ENCODE results near the gene CCDC146.
A peak's percentile ranks its signal among the peaks of the same experiment; 100 is the strongest.
"Not testable (repeated sequence)": the region's sequence is repeated elsewhere in the genome, so short reads cannot be mapped to it uniquely, and the experiment has no call there.

CCDC146 gene, protein sequence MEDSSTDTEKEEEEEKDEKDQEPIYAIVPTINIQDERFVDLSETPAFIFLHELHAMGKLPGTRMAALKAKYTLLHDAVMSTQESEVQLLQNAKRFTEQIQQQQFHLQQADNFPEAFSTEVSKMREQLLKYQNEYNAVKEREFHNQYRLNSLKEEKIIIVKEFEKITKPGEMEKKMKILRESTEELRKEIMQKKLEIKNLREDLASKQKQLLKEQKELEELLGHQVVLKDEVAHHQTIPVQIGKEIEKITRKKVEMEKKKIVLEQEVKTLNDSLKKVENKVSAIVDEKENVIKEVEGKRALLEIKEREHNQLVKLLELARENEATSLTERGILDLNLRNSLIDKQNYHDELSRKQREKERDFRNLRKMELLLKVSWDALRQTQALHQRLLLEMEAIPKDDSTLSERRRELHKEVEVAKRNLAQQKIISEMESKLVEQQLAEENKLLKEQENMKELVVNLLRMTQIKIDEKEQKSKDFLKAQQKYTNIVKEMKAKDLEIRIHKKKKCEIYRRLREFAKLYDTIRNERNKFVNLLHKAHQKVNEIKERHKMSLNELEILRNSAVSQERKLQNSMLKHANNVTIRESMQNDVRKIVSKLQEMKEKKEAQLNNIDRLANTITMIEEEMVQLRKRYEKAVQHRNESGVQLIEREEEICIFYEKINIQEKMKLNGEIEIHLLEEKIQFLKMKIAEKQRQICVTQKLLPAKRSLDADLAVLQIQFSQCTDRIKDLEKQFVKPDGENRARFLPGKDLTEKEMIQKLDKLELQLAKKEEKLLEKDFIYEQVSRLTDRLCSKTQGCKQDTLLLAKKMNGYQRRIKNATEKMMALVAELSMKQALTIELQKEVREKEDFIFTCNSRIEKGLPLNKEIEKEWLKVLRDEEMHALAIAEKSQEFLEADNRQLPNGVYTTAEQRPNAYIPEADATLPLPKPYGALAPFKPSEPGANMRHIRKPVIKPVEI

DNA sequence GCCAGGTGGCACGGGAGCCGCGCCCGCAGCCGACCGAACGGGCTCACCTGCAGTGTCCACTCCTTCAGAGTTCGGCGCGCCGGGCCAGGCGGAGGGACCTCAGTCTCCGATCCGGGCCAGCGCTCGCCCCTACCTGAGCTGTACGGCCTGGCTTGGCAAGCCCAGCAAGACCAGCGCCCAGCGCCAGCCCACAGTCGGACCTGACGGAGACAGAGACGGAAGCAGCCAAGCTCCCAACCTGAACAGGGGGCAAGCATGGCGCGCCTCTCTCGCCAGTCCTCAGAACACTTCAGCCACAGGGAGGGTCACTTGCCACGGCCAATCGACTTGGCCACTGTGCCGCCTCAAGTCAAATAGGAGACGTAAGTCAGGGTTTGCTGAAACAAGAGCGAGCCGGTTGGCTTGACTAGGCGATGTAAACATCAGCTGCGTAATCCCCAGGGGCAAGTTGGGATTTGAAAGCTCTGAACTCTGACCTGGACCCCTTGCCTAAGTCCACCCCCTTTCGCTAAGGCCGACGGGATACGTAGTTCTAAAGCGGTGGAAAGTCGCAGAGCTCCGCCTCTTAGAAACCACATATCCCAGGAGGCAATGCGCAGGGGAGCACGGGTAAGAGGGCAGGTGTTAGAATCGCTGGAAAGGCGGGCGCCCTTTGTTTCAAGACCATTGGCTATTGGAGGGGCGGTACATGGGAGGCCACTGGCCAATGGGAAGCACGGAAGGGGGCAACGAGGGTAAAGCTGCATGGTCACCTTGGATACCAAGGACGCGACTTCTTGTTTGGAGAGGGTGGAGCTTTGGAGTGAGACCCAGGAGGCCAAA lies at the start of gene CCDC146:
CCDC146 (plus strand) TSS at position 756 of the 822 bp plus-strand sequence. CDS start 45,054 bp downstream, outside the sequence.
- DNase-seq (ENCODE audit: low spot score), result peak; percentile 100

DNA sequence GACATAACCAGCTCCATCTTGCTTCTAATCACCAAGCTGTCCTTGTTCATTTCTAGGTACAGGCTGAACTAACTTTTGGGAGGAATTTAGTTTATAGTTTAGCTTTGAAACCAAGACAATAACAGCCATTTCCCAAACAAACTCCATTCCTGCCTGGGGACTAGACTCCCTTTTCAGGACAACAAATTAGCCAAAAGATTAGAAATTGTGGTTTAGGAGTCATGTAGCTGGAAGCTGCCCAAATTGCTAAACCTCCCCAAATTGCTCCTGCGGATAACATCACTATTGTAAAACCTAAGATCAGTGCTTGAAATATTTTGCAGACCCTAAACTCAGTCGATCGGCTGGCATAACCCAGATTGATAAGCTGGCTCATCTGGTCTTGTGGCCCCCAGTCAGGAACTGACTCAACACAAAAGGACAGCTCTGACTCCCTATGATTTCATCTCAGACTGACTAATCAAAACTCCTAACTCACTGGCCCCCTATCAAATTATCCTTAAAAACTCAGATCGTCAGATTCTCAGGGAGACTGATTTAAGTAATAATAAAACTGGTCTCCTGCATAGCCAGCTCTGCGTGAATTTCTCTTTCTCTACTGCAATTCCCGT lies 47.5 kb upstream of the CCDC146 start:
- DNase-seq (ENCODE audit: low spot score), result not testable (repeated sequence)

DNA sequence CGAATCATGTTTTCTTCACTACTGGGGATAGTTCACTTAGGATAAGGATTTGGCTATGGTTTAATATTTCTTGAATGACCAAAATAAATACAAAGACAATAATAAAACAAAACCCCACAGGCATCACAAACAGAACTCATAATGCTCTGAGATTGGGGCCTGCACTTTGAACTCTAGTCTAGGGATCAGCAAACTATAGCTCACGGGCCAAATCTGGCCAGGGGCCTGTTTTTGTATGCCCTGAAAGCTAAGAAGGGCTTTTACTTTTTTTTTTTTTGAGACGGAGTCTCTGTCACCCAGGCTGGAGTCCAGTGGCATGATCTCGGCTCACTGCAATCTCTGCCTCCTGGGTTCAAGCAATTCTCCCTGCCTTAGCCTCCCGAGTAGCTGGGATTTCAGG lies 45.4 kb upstream of the CCDC146 start:
- DNase-seq (ENCODE audit: low spot score), result not testable (repeated sequence)

DNA sequence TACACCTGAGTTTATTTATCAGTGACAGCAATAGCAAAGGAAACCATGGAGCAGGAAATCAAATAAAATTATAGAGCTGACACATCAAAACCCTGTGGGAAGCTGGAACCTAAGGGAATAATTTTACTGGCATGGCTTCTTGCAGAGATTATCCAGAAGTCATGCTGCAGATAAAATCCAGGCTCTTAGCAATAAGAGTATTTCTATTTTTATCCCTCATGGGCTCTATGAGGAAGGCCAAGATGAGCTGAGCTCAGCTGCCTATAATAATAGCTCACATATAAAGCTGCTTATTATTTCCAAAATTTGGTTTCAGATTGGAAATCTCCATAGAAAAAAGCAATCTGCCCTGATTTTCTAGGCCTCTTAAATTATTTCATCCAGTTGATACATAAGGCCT lies 43.3 kb upstream of the CCDC146 start:
- DNase-seq (ENCODE audit: low spot score), result not testable (repeated sequence)

DNA sequence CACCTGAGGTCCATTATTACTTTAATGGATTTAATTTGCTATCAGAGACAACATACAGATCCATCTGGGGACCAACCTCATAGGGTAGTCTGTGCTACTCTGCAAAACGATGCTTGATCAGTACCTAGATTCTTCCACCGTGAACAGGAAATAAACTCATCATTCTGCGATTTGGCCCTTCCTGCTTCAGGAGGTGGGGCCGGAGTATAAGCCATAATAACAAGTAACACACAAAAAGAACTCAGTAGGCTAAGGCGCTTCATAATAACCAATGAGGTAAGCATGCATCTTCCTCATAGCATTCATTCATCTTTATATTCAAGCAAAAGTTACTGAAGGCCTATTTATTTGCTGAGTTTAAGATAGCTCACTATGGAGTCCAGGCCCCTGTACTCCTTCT lies 42.8 kb upstream of the CCDC146 start:
- not testable (repeated sequence) for DNase-seq (ENCODE audit: low spot score)

DNA sequence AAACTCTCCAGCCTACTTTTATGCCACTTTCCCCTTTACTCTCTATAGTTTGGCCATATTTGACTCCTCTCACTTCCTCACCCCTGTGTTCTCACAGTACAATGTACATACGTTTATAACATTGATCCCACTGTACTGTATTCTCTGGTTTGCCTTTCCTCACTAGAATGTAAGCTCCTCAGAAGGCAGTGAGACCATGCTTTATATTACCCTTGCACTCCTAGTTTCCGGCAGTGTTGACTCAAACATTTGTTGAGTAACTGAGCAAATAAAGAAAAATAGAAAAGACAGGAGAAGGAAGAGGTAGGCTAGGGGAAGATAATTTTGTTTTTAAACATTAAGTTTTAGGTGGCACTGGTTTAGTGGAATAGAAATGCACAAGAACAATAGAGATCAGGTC lies 42.2 kb upstream of the CCDC146 start:
- DNase-seq (ENCODE audit: low spot score), result not testable (repeated sequence)

DNA sequence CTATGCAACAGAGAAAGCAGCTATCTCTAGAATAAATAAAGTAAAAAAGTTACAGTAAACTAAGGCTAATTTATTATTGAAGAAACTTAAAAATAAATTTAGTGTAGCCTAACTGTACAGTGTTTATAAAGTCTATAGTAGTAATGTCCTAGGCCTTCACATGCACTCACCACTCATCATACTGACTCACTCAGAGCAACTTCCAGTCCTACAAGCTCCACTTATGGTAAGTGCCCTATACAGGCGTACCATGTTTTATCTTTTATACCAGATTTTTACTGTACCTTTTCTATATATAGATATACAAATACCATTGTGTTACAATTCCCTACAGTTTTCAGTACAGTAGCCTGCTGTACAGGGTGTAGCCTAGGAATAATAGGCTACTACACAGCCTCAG lies 40.2 kb upstream of the CCDC146 start:
- not testable (repeated sequence) for DNase-seq (ENCODE audit: low spot score)

DNA sequence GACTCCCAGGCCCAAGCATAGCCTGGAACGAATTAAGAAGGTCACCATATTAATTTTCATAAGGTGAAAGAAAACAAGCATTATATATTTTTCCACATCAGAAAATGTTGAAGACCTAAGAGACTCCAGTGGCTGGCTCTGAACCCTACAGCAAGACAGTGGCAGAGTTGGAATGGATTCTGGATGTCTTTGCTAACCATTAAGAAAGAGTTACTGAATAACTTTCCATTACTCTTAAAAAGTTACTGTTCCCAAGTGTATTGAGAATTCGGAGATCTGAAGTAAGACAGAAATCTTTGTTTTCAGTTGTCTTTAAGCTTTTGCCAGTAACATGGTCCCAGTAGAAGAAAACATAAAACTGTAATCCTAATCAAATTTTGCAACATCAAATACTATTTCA lies 30.1 kb upstream of the CCDC146 start:
- DNase-seq (ENCODE audit: low spot score), result not testable (repeated sequence)

DNA sequence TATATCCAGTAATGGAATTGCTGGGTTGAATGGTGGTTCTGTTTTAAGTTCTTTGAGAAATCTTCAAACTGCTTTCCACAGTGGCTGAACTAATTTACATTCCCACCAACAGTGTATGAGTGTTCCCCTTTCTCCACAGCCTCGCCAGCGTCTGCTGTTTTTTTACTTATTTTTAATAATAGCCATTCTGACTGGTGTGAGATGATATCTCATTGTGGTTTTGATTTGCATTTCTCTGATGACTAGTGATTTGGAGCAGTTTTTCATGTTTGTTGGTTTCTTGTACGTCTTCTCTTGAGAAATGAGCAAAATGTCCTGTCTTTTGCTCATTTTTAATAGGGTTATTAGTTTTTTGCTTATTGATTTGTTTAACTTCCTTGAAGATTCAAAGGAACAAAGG lies 21.9 kb upstream of the CCDC146 start:
- not testable (repeated sequence) for DNase-seq (ENCODE audit: low spot score)

DNA sequence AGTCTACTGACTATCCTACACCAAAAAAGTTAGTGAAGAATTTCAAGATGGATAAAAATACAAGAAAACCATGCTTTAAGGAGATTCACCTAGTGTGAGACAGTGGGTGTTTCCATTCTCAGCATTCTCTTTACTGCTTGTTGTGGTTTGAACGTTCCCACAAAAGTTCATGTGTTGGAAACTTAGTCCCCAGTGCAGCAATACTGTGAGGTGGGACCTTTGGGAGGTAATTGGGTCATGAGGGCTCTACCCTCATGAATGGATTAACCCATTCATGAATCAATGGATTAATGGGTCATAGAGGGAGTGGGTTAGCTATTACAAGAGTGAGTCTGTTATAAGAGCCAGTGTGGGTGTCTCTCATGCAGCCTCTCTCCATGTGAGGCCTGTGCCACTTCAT lies 21.2 kb upstream of the CCDC146 start:
- DNase-seq (ENCODE audit: low spot score), result not testable (repeated sequence)

DNA sequence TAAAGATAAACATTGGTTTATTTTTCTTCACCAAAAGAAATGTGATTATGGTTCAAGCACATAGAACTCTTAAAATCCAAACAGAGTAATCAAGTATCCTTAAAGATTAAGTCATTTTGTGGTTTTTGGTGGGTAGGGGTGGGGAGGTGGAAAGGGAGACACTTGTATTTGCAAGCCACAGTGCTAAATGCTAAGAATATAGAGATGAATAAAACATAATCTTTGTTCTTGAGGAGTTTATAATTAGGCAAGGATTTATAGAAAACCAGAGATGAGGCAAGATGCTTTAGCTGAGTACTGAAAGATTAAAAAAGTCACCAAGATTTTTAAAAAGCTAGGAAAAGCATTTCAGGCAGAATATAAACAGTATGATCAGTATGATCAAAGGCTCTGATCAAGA lies 19.7 kb upstream of the CCDC146 start:
- DNase-seq (ENCODE audit: low spot score), result not testable (repeated sequence)

DNA sequence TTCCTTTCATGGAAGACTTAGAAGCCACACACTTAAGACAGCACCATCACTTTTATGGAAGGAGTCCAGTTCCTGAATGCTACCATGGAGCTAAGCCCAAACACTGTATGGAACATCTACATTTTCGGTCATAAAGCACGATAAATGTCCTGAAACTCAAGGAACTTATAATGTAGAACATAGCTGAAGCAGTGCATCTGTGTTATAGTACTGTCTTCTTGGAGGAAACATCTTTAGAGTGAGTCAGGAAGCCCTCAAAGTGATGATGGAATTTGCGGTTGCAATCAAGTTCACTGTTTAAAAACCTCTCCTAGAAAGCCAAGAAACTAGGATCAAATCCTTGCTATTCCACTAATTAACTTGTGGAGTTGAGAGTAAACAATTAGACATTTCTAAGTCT lies 16.5 kb upstream of the CCDC146 start:
- DNase-seq (ENCODE audit: low spot score), result not testable (repeated sequence)

DNA sequence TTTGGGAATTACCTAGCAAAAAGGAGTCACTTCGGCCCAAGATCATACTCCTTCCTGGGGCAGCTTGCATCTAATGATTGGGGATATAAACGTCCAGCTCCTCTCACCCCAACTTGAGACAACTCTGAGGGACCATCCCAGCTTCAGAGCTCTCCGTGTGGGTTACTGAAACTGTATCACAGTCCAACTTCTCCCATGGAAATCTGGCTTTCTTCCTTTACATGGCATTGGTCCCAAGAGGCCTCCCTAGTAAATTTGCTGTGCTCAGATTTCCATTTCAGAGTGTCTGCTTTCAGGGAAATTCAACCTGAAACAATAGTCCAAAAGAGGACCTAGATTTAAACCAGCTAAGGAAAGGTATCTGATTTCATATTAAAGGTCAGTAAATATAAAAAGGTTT lies 14.8 kb upstream of the CCDC146 start:
- not testable (repeated sequence) for DNase-seq (ENCODE audit: low spot score)

DNA sequence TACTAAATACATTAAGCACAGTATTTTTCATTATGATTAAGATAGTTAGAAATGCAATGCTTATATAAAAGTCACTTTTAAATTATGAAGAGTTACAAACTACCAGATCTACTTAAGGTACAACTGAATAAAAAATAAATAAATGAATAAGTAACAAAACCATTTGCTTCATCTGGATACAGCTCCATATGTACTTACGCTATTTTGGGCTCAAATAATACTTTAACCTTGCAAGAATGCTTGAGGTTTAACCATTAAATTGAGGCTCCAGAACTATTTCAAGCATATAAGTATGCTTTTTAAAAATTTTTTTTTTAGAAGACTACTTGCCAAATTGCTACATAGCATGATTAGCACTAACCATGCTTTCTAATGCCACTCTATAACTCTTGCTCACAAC lies 14.1 kb upstream of the CCDC146 start:
- DNase-seq (ENCODE audit: low spot score), result not testable (repeated sequence)

DNA sequence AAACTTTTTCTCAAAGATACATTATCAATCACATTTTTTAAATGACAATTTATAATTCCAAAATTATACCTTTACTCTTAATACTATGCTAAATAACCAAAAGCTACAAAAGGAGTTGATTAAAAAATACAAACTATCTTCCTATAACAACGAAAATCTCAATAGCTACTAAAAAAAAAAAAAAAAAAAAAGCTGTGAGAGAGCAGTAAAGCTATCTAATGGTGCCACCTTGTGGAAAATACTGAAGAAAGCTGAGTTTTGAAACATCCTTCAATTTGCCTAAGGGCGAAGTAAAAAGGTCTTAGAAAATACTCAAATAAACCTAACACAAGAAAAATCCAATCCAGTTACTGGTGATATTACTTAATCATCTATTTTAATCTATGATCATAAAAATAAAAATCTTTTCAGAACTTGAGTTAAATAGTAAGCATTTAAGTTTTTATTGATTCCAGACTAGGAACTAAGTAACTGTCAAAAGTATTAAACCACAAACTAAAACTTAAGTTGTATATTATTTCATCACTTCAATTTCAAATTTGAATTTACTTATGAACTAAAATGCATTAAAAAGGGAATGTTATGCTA lies 9.6 kb upstream of the CCDC146 start:
- not testable (repeated sequence) for DNase-seq (ENCODE audit: low spot score)

DNA sequence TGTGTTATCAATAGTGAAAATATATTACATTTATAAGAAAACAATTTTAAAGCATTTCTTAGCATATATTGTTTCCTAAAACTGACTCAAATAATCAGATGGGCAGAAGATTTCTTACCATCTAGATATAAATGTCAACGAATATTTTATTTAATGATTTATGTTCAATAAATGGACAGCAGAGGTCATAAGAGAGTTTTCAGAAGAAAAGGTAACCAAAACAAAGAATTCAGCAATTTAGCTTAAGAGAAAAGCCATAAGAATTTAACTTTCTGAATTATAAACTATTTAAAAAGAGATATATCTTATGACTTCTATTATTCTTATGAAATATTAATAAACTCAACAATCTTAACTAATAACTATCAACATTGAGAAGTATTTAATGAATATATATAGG lies 3.1 kb downstream of the CCDC146 start:
- DNase-seq (ENCODE audit: low spot score), result not testable (repeated sequence)

DNA sequence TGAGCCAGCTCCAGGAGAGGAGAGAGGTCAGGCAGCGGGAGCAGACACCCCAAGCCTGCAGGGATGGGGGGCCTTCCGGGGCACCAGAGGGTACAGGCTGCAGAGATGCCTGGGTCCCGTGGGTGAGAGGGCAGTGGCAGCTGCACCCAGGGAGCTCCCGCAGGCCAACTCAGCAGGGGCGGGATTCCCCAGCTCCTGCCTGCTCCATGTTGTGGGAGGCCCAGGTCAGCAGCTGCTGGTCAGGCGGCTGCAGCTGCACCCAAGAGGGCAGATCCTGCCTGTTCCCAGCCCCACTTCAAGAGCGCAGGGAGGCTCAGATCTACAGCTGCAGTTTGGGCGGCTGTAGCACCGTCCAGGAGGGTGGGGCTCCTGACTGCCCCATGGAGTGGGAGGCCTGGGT lies 4.6 kb downstream of the CCDC146 start:
- DNase-seq (ENCODE audit: low spot score), result peak; percentile 10

DNA sequence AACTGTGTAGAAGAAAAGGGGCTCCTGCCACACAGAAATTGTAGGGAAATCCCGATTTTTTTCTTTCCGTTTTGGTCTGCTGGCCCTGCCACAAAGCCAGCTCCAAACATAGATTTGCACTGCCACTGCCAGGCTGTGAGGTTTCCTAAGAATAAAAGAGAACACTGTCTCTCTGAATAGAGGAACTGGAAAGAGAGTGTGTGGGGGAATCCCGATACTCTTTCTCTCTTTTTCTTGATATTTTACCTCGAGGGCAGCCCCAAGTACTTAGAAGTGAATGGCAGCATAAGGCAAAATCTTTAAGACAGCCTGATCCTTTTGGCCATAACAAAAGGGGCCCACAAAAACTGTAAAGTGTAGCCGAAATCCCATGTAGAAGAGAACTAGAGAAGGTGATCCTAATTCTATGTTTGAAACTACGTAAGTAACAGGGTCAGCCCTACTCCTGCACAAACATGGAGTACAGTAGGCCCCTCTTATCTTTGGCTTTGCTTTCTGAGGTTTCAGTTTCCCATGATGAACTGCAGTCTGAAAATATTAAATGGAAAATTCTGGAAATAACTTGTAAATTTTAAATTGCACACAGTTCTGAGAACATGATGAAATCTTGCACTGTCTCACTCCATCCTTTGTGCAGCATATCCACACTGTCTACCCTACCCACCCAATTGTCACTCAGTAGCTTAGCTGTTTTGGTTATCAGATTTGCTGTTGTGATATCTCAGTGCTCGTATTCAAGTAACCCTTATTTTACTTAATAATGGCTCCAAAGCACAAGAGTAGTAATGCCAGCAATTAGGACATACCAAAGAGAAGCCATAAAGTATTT lies 6.4 kb downstream of the CCDC146 start:
- DNase-seq (ENCODE audit: low spot score), result peak; percentile 35

DNA sequence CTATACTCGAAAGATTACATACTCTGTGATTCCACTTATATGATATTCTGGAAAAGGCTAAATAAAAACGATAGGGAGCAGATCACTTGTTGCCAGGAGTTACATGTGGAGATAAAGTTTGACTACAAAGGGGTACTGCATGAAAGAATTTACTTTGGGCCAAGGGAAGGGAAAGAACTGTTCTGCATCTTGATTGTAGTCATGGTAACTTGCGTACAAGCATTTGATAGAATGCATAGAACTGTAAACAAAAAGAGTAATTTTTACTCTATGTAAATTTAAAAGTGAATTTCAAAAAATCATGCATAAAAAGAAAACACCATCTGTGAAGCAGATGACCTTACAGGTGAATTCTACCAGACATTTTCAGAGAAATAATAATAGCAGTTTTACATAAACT lies 9.4 kb downstream of the CCDC146 start:
- not testable (repeated sequence) for DNase-seq (ENCODE audit: low spot score)

DNA sequence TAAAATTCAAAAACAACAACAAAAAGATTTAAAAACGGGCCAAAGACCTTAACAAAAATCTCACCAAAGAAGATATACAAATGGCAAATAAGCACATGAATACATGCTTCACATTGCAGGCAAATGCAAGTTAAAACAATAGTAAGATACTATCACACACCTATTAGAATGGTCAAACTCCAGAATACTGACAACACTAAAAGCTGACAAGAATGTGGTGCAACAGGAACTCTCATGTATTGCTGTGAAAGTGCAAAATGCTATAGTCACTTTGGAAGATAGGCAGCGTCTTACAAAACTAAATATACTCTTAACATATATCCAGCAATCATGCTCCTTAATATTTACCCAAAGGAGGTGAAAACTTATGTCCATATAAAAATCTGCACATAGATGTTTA lies 16.3 kb downstream of the CCDC146 start:
- DNase-seq (ENCODE audit: low spot score), result not testable (repeated sequence)

Measured in Ammon's horn (tissue), 1 donor.